CD4-positive, CD25-positive, alpha-beta regulatory T cell (primary cell): ENCODE results near the gene ROBO1. TPM values are rescaled to one million over a fixed set of nuclear protein-coding genes. Genes with fewer than 3 reads are reported as not detected.

Source experiments
- ATAC-seq, 2 donors: fragments of 150-1000 bp; cut with Tn5 transposase; one replicate each; pipeline ENCODE4 v1.10.0; 2021; ENCODE audit warnings: low read depth in 2 of 2, moderate number of reproducible peaks in 2 of 2, moderate library complexity in 1 of 2
- DNase-seq, 3 donors: peaks; one replicate each; pipeline versions ENCODE4 v3.0.0 to v3.0.0-alpha.2; 2012 to 2022; ENCODE audit warnings: mixed read lengths in 1 of 3
- H3K27ac ChIP-seq: one replicate; pipeline ENCODE4 v1.7.0; 2013; ENCODE audit warnings: mild to moderate bottlenecking, low read length; ENCODE audit not compliant: insufficient read depth, poor library complexity, severe bottlenecking
- H3K27me3 ChIP-seq: one replicate; pipeline ENCODE4 v1.7.0; 2013; ENCODE audit warnings: low read length; ENCODE audit not compliant: control insufficient read depth, insufficient read depth
- H3K36me3 ChIP-seq: one replicate; pipeline ENCODE4 v1.7.0; 2013; ENCODE audit warnings: mild to moderate bottlenecking, low read length, moderate library complexity; ENCODE audit not compliant: control insufficient read depth, insufficient read depth
- H3K4me1 ChIP-seq: 2 replicates; pipeline ENCODE4 v1.7.0; 2013; ENCODE audit warnings: mild to moderate bottlenecking, low read length; ENCODE audit not compliant: insufficient read depth, control insufficient read depth, poor library complexity, severe bottlenecking
- H3K4me3 ChIP-seq: one replicate; pipeline ENCODE4 v1.7.0; 2013; ENCODE audit warnings: low read depth, mild to moderate bottlenecking, low read length, moderate library complexity
- H3K9me3 ChIP-seq, 2 experiments: 1 replicate in 1 of 2; 2 replicates in 1 of 2; pipeline ENCODE4 v1.7.0; 2013; ENCODE audit warnings: low read length in 2 of 2, mild to moderate bottlenecking in 1 of 2, moderate library complexity in 1 of 2; ENCODE audit not compliant: control insufficient read depth in 2 of 2
- H3K27ac Mint-ChIP-seq, 3 donors: one replicate each; pipeline ENCODE4 v1.8.0; 2020 to 2022; ENCODE audit warnings: mild to moderate bottlenecking in 3 of 3, mixed read lengths in 3 of 3, moderate library complexity in 2 of 3
- H3K27me3 Mint-ChIP-seq: one replicate; pipeline ENCODE4 v1.8.0; 2022; ENCODE audit warnings: mild to moderate bottlenecking, mixed read lengths
- H3K36me3 Mint-ChIP-seq: one replicate; pipeline ENCODE4 v1.8.0; 2020; ENCODE audit warnings: mixed read lengths
- H3K4me1 Mint-ChIP-seq, 4 donors: one replicate each; pipeline ENCODE4 v1.8.0; 2020 to 2022; ENCODE audit warnings: mixed read lengths in 4 of 4, mild to moderate bottlenecking in 1 of 4
- H3K4me3 Mint-ChIP-seq, 4 donors: one replicate each; pipeline ENCODE4 v1.8.0; 2020 to 2022; ENCODE audit warnings: mild to moderate bottlenecking in 4 of 4, mixed read lengths in 4 of 4, moderate library complexity in 3 of 4
- H3K9me3 Mint-ChIP-seq, 7 donors: one replicate each; pipeline ENCODE4 v1.8.0; 2020 to 2022; ENCODE audit warnings: mixed read lengths in 7 of 7, mild to moderate bottlenecking in 3 of 7, moderate library complexity in 2 of 7
- polyA plus RNA-seq, 4 donors: library from polyadenylated mRNA; unstranded; fragments of 300-500 nt; fragmentation: Illumina TruSeq; gene quantifications; one replicate each; pipeline ENCODE4 v1.2.3, GENCODE V29; 2021
- total RNA-seq: library from RNA; stranded (reverse); gene quantifications from one replicate; pipeline ENCODE4 v1.2.3, GENCODE V29; 2022

The ROBO1 gene
- total and polyA plus RNA-seq, 5 donors from 2014 or later, result not detected

GRCh38 chr3:78832785-78833204, 935.0 kb downstream of the ROBO1 start:
- Mint-ChIP-seq H3K27me3 (no peaks in the 10 kb centered on the region), H3K36me3 (no peaks in the 10 kb centered on the region), H3K4me1 (no peaks in the 10 kb centered on the region), H3K27ac (no peak overlapping the region), H3K9me3 (peaks cover 0 to 15% (median 4%) of the 10 kb centered on the region in 7 donors), H3K4me3 (no peak overlapping the region)
- H3K4me1 ChIP-seq, result no peaks in the 10 kb centered on the region
- H3K27ac ChIP-seq, result no peak overlapping the region
- ATAC-seq (no peak), DNase-seq (no peak)
- H3K4me3 ChIP-seq, result no peak overlapping the region
- peaks cover 0 to 8% of the 10 kb centered on the region in 2 experiments for H3K9me3 ChIP-seq
- H3K36me3 ChIP-seq, result no peaks in the 10 kb centered on the region
- no peaks in the 10 kb centered on the region for H3K27me3 ChIP-seq

- H3K36me3 ChIP-seq, result no peaks in the 10 kb centered on the region
- ATAC-seq, result no peak
- peak overlapping the region in 1 of 3 donors; percentile 32 for H3K27ac Mint-ChIP-seq
- no peaks in the 10 kb centered on the region for H3K4me1 Mint-ChIP-seq
- no peak overlapping the region for H3K27ac ChIP-seq
- no peaks in the 10 kb centered on the region for H3K27me3 ChIP-seq
- H3K4me3 Mint-ChIP-seq, result no peak overlapping the region
- H3K4me1 ChIP-seq, result no peaks in the 10 kb centered on the region
- H3K27me3 Mint-ChIP-seq, result no peaks in the 10 kb centered on the region
- H3K9me3 Mint-ChIP-seq, result peaks cover 0 to 20% (median 5%) of the 10 kb centered on the region in 7 donors
- DNase-seq, result no peak
- H3K36me3 Mint-ChIP-seq, result no peaks in the 10 kb centered on the region
- H3K9me3 ChIP-seq, result peaks cover 0 to 8% of the 10 kb centered on the region in 2 experiments
- no peak overlapping the region for H3K4me3 ChIP-seq
Observed at GRCh38 chr3:78831446-78831972, 936.3 kb downstream of the ROBO1 start.

GRCh38 chr3:78830470-78830869, 937.3 kb downstream of the ROBO1 start:
- Mint-ChIP-seq H3K4me1 (no peaks in the 10 kb centered on the region), H3K36me3 (no peaks in the 10 kb centered on the region), H3K4me3 (no peak overlapping the region), H3K9me3 (peaks cover 0 to 29% (median 6%) of the 10 kb centered on the region in 7 donors), H3K27ac (no peak overlapping the region), H3K27me3 (no peaks in the 10 kb centered on the region)
- no peak for ATAC-seq
- Histone ChIP-seq H3K36me3 (no peaks in the 10 kb centered on the region), H3K9me3 (peaks cover 0 to 8% of the 10 kb centered on the region in 2 experiments), H3K4me1 (no peaks in the 10 kb centered on the region), H3K27ac (no peak overlapping the region), H3K27me3 (no peaks in the 10 kb centered on the region), H3K4me3 (no peak overlapping the region)
- DNase-seq, result no peak

- Mint-ChIP-seq H3K27me3 (no peaks in the 10 kb centered on the region), H3K9me3 (peaks cover 0 to 36% (median 7%) of the 10 kb centered on the region in 7 donors), H3K27ac (no peak overlapping the region), H3K36me3 (no peaks in the 10 kb centered on the region), H3K4me1 (no peaks in the 10 kb centered on the region), H3K4me3 (no peak overlapping the region)
- Histone ChIP-seq H3K27me3 (no peaks in the 10 kb centered on the region), H3K36me3 (no peaks in the 10 kb centered on the region), H3K27ac (no peak overlapping the region), H3K9me3 (peaks cover 0 to 5% of the 10 kb centered on the region in 2 experiments), H3K4me1 (no peaks in the 10 kb centered on the region), H3K4me3 (no peak overlapping the region)
- ATAC-seq, result no peak
- DNase-seq, result no peak
Observed at GRCh38 chr3:78827618-78828017, 940.2 kb downstream of the ROBO1 start.

GRCh38 chr3:78825858-78826215, 942.0 kb downstream of the ROBO1 start:
- Histone ChIP-seq H3K27ac (no peak overlapping the region), H3K4me1 (no peaks in the 10 kb centered on the region), H3K4me3 (no peak overlapping the region), H3K27me3 (no peaks in the 10 kb centered on the region), H3K36me3 (no peaks in the 10 kb centered on the region), H3K9me3 (peaks cover 0 to 5% of the 10 kb centered on the region in 2 experiments)
- ATAC-seq, result no peak
- DNase-seq, result no peak
- Mint-ChIP-seq H3K9me3 (peaks cover 0 to 37% (median 8%) of the 10 kb centered on the region in 7 donors), H3K4me1 (no peaks in the 10 kb centered on the region), H3K4me3 (no peak overlapping the region), H3K36me3 (no peaks in the 10 kb centered on the region), H3K27ac (no peak overlapping the region), H3K27me3 (no peaks in the 10 kb centered on the region)

- H3K9me3 ChIP-seq, result peaks cover 0 to 3% of the 10 kb centered on the region in 2 experiments
- H3K4me3 ChIP-seq, result no peak overlapping the region
- Mint-ChIP-seq H3K27ac (no peak overlapping the region), H3K9me3 (peaks cover 0 to 40% (median 8%) of the 10 kb centered on the region in 7 donors), H3K36me3 (no peaks in the 10 kb centered on the region), H3K4me1 (no peaks in the 10 kb centered on the region), H3K4me3 (no peak overlapping the region), H3K27me3 (no peaks in the 10 kb centered on the region)
- H3K27me3 ChIP-seq, result no peaks in the 10 kb centered on the region
- H3K4me1 ChIP-seq, result no peaks in the 10 kb centered on the region
- H3K27ac ChIP-seq, result no peak overlapping the region
- ATAC-seq (no peak), DNase-seq (no peak)
- no peaks in the 10 kb centered on the region for H3K36me3 ChIP-seq
Observed at GRCh38 chr3:78825118-78825857, 942.5 kb downstream of the ROBO1 start.

DNA sequence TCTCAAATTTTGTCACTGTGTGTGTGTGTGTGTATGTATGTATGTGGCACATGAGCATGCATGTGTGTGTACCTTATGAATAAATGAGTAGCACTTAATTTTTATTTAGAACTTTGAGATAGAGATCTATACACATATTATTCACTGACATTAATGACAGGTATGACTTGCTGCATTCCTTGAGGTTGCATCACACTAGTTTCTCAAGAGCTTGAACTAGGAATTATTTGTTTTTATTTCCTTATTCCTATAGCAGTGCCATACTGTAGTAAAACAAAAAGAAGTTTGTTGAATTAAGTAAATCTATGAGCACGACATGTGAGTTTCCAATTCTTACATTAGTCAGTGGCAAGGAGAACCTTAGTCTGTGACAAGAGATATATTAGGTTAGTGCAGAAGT, 943.9 kb downstream of the ROBO1 start:
- H3K36me3 Mint-ChIP-seq, result no peaks in the 10 kb centered on the region
- Histone ChIP-seq H3K36me3 (no peaks in the 10 kb centered on the region), H3K9me3 (peaks cover 0 to 2% of the 10 kb centered on the region in 2 experiments), H3K27ac (no peak overlapping the region), H3K27me3 (no peaks in the 10 kb centered on the region), H3K4me3 (no peak overlapping the region), H3K4me1 (no peaks in the 10 kb centered on the region)
- no peak overlapping the region for H3K4me3 Mint-ChIP-seq
- H3K4me1 Mint-ChIP-seq, result no peaks in the 10 kb centered on the region
- no peak overlapping the region for H3K27ac Mint-ChIP-seq
- peaks cover 0 to 37% (median 6%) of the 10 kb centered on the region in 7 donors for H3K9me3 Mint-ChIP-seq
- ATAC-seq, result no peak
- DNase-seq, result no peak
- H3K27me3 Mint-ChIP-seq, result no peaks in the 10 kb centered on the region

DNA sequence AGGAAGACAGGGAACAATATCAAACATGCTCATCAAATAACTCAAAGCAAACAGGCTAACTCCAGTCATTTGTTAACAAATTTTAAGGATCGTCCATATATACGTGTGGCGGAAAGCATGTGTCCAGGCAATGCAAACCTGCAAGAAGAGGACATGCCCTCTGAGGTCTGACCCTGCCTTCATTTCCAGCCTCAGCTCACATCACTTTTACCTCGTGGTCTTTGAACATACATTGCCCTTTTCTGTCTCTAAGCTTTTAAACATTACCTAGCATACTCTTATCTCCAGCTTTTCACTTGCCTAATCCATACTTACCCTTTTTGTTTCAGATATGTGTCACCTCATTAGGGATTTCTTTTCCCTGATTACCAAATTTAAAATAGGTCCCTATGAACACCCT, 944.4 kb downstream of the ROBO1 start:
- no peak for DNase-seq
- no peak overlapping the region for H3K4me3 ChIP-seq
- Mint-ChIP-seq H3K27ac (no peak overlapping the region), H3K9me3 (peaks cover 0 to 40% (median 6%) of the 10 kb centered on the region in 7 donors), H3K4me3 (no peak overlapping the region), H3K27me3 (no peaks in the 10 kb centered on the region), H3K36me3 (no peaks in the 10 kb centered on the region), H3K4me1 (no peaks in the 10 kb centered on the region)
- no peak overlapping the region for H3K27ac ChIP-seq
- H3K36me3 ChIP-seq, result no peaks in the 10 kb centered on the region
- no peaks in the 10 kb centered on the region for H3K4me1 ChIP-seq
- peaks cover 0 to 2% of the 10 kb centered on the region in 2 experiments for H3K9me3 ChIP-seq
- ATAC-seq, result no peak
- no peaks in the 10 kb centered on the region for H3K27me3 ChIP-seq
